Measurements from ENCODE around the gene TMTC2.

The TMTC2 gene

DNA sequence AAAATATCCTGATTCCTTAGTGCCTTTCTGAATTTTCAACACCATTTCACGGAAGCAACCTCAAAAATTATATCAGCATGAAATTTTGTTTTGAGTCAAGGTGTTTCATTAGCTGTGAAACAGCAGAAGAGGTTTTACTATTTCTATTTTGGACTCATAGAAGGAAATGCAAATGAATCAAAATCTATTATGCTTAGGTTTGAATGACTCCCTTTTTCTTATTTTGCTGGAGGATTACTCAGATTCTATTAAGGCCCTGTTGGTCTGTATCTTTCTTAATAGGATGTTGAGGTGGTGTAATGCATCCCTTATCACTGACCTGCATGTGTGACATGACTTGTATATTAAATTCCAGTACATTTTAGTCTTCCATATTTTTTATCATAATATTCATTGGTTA, 165.8 kb downstream of the TMTC2 start:
- no peaks in the 10 kb centered on the region for H3K36me3 ChIP-seq
- H3K9me3 ChIP-seq (ENCODE audit: severe bottlenecking): no peaks in the 10 kb centered on the region
- H3K4me3 ChIP-seq (ENCODE audit: low read depth, low read length): no peak overlapping the region
- TF ChIP-seq, protein P1, sequence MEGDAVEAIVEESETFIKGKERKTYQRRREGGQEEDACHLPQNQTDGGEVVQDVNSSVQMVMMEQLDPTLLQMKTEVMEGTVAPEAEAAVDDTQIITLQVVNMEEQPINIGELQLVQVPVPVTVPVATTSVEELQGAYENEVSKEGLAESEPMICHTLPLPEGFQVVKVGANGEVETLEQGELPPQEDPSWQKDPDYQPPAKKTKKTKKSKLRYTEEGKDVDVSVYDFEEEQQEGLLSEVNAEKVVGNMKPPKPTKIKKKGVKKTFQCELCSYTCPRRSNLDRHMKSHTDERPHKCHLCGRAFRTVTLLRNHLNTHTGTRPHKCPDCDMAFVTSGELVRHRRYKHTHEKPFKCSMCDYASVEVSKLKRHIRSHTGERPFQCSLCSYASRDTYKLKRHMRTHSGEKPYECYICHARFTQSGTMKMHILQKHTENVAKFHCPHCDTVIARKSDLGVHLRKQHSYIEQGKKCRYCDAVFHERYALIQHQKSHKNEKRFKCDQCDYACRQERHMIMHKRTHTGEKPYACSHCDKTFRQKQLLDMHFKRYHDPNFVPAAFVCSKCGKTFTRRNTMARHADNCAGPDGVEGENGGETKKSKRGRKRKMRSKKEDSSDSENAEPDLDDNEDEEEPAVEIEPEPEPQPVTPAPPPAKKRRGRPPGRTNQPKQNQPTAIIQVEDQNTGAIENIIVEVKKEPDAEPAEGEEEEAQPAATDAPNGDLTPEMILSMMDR (IDR thresholded peaks at IDR 0.05; ENCODE audit: low read depth, low read length): no peak
- no peak overlapping the region for H3K27ac ChIP-seq
- no peaks in the 10 kb centered on the region for H3K27me3 ChIP-seq (ENCODE audit: insufficient read depth, low read depth, severe bottlenecking)
- DNase-seq: no peak

DNA sequence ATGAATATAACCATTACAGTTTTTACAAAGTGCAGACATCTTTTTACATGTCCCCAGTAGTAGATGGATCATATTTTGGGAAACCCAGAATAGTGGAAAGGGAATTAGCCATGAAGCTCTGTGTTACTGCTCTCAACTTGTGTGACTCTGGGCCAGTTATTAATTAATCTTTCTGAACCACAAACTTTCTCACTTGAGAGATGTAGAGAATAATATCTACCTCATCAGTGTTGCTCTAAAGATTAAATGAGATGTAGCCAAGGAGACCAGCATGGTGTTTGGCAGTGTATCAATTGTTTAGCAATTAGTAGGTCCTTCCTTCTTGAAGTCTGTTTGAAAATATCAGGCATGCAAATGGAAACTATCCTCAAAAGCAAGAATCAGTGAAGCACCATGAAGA, 169.2 kb downstream of the TMTC2 start:
- H3K27me3 ChIP-seq (ENCODE audit: insufficient read depth, low read depth, severe bottlenecking): no peaks in the 10 kb centered on the region
- no peak overlapping the region for H3K27ac ChIP-seq
- DNase-seq: no peak
- TF ChIP-seq, protein P1 (IDR thresholded peaks at IDR 0.05; ENCODE audit: low read depth, low read length): no peak
- H3K9me3 ChIP-seq (ENCODE audit: severe bottlenecking): no peaks in the 10 kb centered on the region
- H3K4me3 ChIP-seq (ENCODE audit: low read depth, low read length): no peak overlapping the region
- H3K36me3 ChIP-seq: no peaks in the 10 kb centered on the region

DNA sequence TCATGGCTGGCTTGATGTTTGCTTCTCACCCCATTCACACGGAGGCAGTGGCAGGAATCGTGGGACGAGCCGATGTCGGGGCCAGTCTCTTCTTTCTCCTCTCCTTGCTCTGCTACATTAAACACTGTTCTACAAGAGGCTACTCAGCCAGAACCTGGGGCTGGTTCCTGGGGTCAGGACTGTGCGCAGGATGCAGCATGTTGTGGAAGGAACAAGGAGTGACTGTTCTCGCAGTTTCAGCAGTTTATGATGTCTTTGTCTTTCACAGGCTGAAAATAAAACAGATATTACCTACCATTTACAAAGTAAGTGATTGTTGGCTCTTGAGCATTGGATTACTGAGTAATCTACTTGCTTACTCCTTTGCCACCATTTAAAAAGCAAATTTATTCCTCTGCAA, 170.6 kb downstream of the TMTC2 start:
- TF ChIP-seq, protein P1 (IDR thresholded peaks at IDR 0.05; ENCODE audit: low read depth, low read length): no peak
- Histone ChIP-seq H3K9me3 (ENCODE audit: severe bottlenecking) (no peaks in the 10 kb centered on the region), H3K4me3 (ENCODE audit: low read depth, low read length) (no peak overlapping the region), H3K27me3 (ENCODE audit: insufficient read depth, low read depth, severe bottlenecking) (no peaks in the 10 kb centered on the region), H3K36me3 (no peaks in the 10 kb centered on the region), H3K27ac (no peak overlapping the region)
- DNase-seq: no peak

DNA sequence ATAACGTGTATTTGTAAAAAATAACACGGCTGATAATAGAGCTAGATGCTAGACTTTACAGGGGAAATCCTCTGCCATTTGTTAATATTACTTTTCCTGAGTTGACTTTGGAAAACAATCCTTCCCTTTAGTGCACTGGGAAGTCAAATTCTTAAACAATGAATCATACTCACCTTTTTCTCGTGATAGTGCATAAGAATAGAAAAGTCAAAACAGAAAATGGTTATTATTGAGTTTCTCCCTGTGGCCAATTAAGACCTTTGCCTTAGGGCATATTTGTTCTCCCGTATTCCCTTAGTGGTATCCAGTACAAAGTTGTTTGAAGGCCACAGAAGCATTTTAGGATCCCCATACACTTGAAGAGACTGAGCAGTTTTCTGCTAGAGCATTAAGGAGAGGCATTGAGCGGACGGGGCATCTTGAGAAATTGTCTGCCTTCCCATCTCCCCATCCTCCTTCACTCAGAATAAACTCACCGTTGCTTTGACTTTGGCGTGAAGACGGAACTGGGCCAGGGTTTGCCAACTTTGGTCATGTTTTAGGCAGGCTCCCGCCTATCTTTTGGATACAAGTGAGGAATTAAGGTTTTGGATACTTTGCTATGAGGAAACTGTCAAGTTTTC, 171.3 kb downstream of the TMTC2 start:
- H3K36me3 ChIP-seq: no peaks in the 10 kb centered on the region
- no peak overlapping the region for H3K27ac ChIP-seq
- no peaks in the 10 kb centered on the region for H3K9me3 ChIP-seq (ENCODE audit: severe bottlenecking)
- TF ChIP-seq, protein P1 (IDR thresholded peaks at IDR 0.05; ENCODE audit: low read depth, low read length): no peak
- H3K4me3 ChIP-seq (ENCODE audit: low read depth, low read length): no peak overlapping the region
- no peak for DNase-seq
- no peaks in the 10 kb centered on the region for H3K27me3 ChIP-seq (ENCODE audit: insufficient read depth, low read depth, severe bottlenecking)

DNA sequence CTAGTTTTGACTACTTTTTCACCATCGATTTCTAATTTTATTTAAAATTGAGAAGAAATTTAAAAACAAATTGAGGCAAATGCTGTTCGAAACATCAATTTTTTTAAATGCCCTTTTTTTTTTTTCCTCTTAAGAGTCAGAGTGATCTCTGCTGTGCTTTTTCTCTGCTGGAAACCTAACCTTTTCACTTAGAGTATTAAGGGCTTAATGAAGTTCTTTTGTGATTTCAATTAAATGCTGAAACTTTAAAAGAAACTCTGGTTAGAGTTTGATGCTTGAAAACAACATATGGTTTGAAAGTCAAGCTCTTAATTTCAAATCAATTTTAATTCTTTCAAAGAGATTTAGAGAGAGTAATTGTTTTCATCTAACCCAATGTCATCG, 171.8 kb downstream of the TMTC2 start:
- no peak overlapping the region for H3K4me3 ChIP-seq (ENCODE audit: low read depth, low read length)
- TF ChIP-seq, protein P1 (IDR thresholded peaks at IDR 0.05; ENCODE audit: low read depth, low read length): no peak
- H3K36me3 ChIP-seq: no peaks in the 10 kb centered on the region

More for the DNA sequence above, 171.8 kb downstream of the TMTC2 start:
- DNase-seq: no peak
- H3K27ac ChIP-seq: no peak overlapping the region
- H3K9me3 ChIP-seq (ENCODE audit: severe bottlenecking): no peaks in the 10 kb centered on the region
- H3K27me3 ChIP-seq (ENCODE audit: insufficient read depth, low read depth, severe bottlenecking): no peaks in the 10 kb centered on the region

Measured in WERI-Rb-1 (cell line).